ENCODE data around the gene AKAP1.

Gene AKAP1

GRCh38 chr17:57140316-57140715, 55.3 kb downstream of the AKAP1 start:
- DNase-seq (ENCODE audit: low read depth) = no peak
- no peak overlapping the region for H3K4me3 ChIP-seq (ENCODE audit: low read depth, low read length)
- TF ChIP-seq, protein P1, sequence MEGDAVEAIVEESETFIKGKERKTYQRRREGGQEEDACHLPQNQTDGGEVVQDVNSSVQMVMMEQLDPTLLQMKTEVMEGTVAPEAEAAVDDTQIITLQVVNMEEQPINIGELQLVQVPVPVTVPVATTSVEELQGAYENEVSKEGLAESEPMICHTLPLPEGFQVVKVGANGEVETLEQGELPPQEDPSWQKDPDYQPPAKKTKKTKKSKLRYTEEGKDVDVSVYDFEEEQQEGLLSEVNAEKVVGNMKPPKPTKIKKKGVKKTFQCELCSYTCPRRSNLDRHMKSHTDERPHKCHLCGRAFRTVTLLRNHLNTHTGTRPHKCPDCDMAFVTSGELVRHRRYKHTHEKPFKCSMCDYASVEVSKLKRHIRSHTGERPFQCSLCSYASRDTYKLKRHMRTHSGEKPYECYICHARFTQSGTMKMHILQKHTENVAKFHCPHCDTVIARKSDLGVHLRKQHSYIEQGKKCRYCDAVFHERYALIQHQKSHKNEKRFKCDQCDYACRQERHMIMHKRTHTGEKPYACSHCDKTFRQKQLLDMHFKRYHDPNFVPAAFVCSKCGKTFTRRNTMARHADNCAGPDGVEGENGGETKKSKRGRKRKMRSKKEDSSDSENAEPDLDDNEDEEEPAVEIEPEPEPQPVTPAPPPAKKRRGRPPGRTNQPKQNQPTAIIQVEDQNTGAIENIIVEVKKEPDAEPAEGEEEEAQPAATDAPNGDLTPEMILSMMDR (IDR thresholded peaks at IDR 0.05; ENCODE audit: insufficient read depth, low read depth, low read length, missing control alignments) = no peak

GRCh38 chr17:57142925-57143324, 57.9 kb downstream of the AKAP1 start:
- TF ChIP-seq, protein P1 (IDR thresholded peaks at IDR 0.05; ENCODE audit: insufficient read depth, low read depth, low read length, missing control alignments) = no peak
- no peak for DNase-seq (ENCODE audit: low read depth)
- no peak overlapping the region for H3K4me3 ChIP-seq (ENCODE audit: low read depth, low read length)

- TF ChIP-seq, protein P1 (IDR thresholded peaks at IDR 0.05; ENCODE audit: insufficient read depth, low read depth, low read length, missing control alignments) = no peak
- DNase-seq (ENCODE audit: low read depth) = no peak
Observed at GRCh38 chr17:57143361-57143760, 58.3 kb downstream of the AKAP1 start.

GRCh38 chr17:57143919-57144318, 58.9 kb downstream of the AKAP1 start:
- no peak overlapping the region for H3K4me3 ChIP-seq (ENCODE audit: low read depth, low read length)
- no peak for DNase-seq (ENCODE audit: low read depth)
- TF ChIP-seq, protein P1 (IDR thresholded peaks at IDR 0.05; ENCODE audit: insufficient read depth, low read depth, low read length, missing control alignments) = no peak

More at GRCh38 chr17:57143361-57143760, 58.3 kb downstream of the AKAP1 start:
- H3K4me3 ChIP-seq (ENCODE audit: low read depth, low read length) = no peak overlapping the region

- TF ChIP-seq, protein P1 (IDR thresholded peaks at IDR 0.05; ENCODE audit: insufficient read depth, low read depth, low read length, missing control alignments) = no peak
- DNase-seq (ENCODE audit: low read depth) = no peak
Observed at GRCh38 chr17:57144567-57144966, 59.5 kb downstream of the AKAP1 start.

DNA sequence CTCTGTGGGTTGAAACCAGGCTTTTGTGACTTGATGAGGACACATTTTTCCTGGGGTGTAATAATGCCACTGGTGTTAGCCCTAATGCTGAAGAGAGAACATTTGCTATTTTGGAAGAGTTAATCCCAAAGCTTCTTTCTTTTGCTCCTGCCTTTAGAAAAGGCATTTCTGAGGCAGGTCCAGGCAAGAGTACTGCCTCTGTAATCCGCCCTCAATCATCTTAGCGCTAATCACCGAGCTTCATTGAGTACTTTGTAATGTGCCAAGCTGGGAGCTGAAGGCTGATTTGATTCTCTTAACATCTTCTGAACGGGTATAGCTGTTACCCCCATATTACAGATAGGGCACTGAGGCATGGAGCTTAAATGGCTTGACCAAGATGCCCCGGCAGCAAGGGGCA, 60.3 kb downstream of the AKAP1 start:
- TF ChIP-seq, protein P1 (IDR thresholded peaks at IDR 0.05; ENCODE audit: insufficient read depth, low read depth, low read length, missing control alignments) = no peak

More at GRCh38 chr17:57144567-57144966, 59.5 kb downstream of the AKAP1 start:
- H3K4me3 ChIP-seq (ENCODE audit: low read depth, low read length) = no peak overlapping the region

DNA sequence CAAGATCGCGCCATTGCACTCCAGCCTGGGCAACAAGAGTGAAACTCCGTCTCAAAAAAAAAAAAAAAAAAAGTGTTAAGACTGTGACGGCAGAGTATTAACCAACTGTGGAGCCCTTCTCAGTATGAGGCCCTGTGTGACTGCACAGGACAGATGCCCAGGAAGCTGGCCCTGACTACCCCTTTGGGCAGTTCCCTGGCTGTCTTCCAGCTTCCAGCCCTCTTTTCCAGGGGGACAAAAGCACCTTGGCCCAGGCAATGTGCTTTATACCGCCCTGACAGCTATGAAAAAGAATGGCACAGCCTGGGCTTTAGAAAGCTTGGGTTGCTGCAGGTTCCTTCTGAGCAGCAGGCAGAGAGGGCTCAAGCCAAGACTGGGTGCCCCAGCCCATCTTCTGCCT, 61.2 kb downstream of the AKAP1 start:
- DNase-seq (ENCODE audit: low read depth) = no peak

More for the DNA sequence above, 60.3 kb downstream of the AKAP1 start:
- no peak overlapping the region for H3K4me3 ChIP-seq (ENCODE audit: low read depth, low read length)
- no peak for DNase-seq (ENCODE audit: low read depth)

More for the DNA sequence above, 61.2 kb downstream of the AKAP1 start:
- TF ChIP-seq, protein P1 (IDR thresholded peaks at IDR 0.05; ENCODE audit: insufficient read depth, low read depth, low read length, missing control alignments) = no peak
- H3K4me3 ChIP-seq (ENCODE audit: low read depth, low read length) = no peak overlapping the region
